Measurements from ENCODE around the gene GLB1L.

- TF ChIP-seq, protein P1, sequence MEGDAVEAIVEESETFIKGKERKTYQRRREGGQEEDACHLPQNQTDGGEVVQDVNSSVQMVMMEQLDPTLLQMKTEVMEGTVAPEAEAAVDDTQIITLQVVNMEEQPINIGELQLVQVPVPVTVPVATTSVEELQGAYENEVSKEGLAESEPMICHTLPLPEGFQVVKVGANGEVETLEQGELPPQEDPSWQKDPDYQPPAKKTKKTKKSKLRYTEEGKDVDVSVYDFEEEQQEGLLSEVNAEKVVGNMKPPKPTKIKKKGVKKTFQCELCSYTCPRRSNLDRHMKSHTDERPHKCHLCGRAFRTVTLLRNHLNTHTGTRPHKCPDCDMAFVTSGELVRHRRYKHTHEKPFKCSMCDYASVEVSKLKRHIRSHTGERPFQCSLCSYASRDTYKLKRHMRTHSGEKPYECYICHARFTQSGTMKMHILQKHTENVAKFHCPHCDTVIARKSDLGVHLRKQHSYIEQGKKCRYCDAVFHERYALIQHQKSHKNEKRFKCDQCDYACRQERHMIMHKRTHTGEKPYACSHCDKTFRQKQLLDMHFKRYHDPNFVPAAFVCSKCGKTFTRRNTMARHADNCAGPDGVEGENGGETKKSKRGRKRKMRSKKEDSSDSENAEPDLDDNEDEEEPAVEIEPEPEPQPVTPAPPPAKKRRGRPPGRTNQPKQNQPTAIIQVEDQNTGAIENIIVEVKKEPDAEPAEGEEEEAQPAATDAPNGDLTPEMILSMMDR (IDR thresholded peaks at IDR 0.05): no peak
- TF ChIP-seq EZH2 (IDR thresholded peaks at IDR 0.05): no peak
Measured at GRCh38 chr2:219210886-219211362, 34.3 kb downstream of the GLB1L start.
